Activated T-cell treated with anti-CD3 and anti-CD28 coated beads, Interleukin-2, amount 50 U/mL, for 48 hours (primary cell): Measurements from ENCODE around the gene NUP54.
A peak's percentile ranks its signal among the peaks of the same experiment; 100 is the strongest.

Experiments
- DNase-seq, 2 experiments: peaks; one replicate each; pipeline ENCODE4 v3.0.0-alpha.2; 2020

The NUP54 gene

GRCh38 chr4:76148142-76148865 lies at the start of gene NUP54:
NUP54 (minus strand) TSS chr4:76148397; CDS start chr4:76148374, 23 bp downstream.
- DNase-seq, result peak; percentile 98

- DNase-seq, result no peak
Measured at GRCh38 chr4:76197031-76197743, 49.0 kb upstream of the NUP54 start.

GRCh38 chr4:76196376-76196775 lies 48.2 kb upstream of the NUP54 start:
- DNase-seq, result no peak

- no peak for DNase-seq
Measured at GRCh38 chr4:76195326-76195725, 47.1 kb upstream of the NUP54 start.

- DNase-seq, result no peak
Measured at GRCh38 chr4:76194325-76194724, 46.1 kb upstream of the NUP54 start.

GRCh38 chr4:76192236-76192635 lies 44.0 kb upstream of the NUP54 start:
- no peak for DNase-seq

- DNase-seq, result no peak
Measured at GRCh38 chr4:76188557-76188956, 40.4 kb upstream of the NUP54 start.

- DNase-seq, result no peak
Measured at GRCh38 chr4:76188149-76188548, 40.0 kb upstream of the NUP54 start.

GRCh38 chr4:76187152-76187551 lies 39.0 kb upstream of the NUP54 start:
- DNase-seq, result no peak

- no peak for DNase-seq
Measured at GRCh38 chr4:76182463-76182862, 34.3 kb upstream of the NUP54 start.

GRCh38 chr4:76179398-76180318 lies 31.5 kb upstream of the NUP54 start:
- peak; percentile 88 to 90 for DNase-seq

- no peak for DNase-seq
Measured at GRCh38 chr4:76178296-76178695, 30.1 kb upstream of the NUP54 start.

- DNase-seq, result no peak
Measured at GRCh38 chr4:76177709-76178108, 29.5 kb upstream of the NUP54 start.

GRCh38 chr4:76175336-76175735 lies 27.1 kb upstream of the NUP54 start:
- DNase-seq, result no peak

GRCh38 chr4:76174216-76174615 lies 26.0 kb upstream of the NUP54 start:
- DNase-seq, result no peak

- DNase-seq, result no peak
Measured at GRCh38 chr4:76168688-76169087, 20.5 kb upstream of the NUP54 start.

GRCh38 chr4:76166480-76166879 lies 18.3 kb upstream of the NUP54 start:
- DNase-seq, result no peak

GRCh38 chr4:76160355-76160754 lies 12.2 kb upstream of the NUP54 start:
- DNase-seq, result no peak

GRCh38 chr4:76156635-76157034 lies 8.4 kb upstream of the NUP54 start:
- no peak for DNase-seq

GRCh38 chr4:76155979-76156378 lies 7.8 kb upstream of the NUP54 start:
- DNase-seq, result no peak

GRCh38 chr4:76153356-76153755 lies 5.2 kb upstream of the NUP54 start:
- DNase-seq, result no peak

- peak; percentile 65 to 69 for DNase-seq
Measured at GRCh38 chr4:76147454-76148141, 599 bp downstream of the NUP54 start.

- no peak for DNase-seq
Measured at GRCh38 chr4:76144546-76144945, 3.7 kb downstream of the NUP54 start.
